Adipose tissue (tissue), 3 donors: Measurements from ENCODE around the gene PHYHIPL. TPM values are rescaled to one million over a fixed set of nuclear protein-coding genes. Genes with fewer than 3 reads are reported as not detected.
"Not testable (repeated sequence)": the region's sequence is repeated elsewhere in the genome, so short reads cannot be mapped to it uniquely, and the experiment has no call there.

Experiments
- H3K27ac ChIP-seq: one replicate; pipeline ENCODE4 v1.5.1; 2013; ENCODE audit warnings: low read depth, low read length
- WGBS, 3 donors: extraction: QIAGEN DNeasy Blood & Tissue Kit; methylation state at CpG; one replicate each; pipeline ENCODE4 v1.1.7; 2013; 5-methylcytosine and 5-hydroxymethylcytosine counted together
- polyA plus RNA-seq, 3 donors: library from polyadenylated mRNA; stranded (reverse); fragments of 200-250 nt; gene quantifications; one replicate each; pipeline ENCODE4 v1.2.3, GENCODE V29; 2013
- donor health status: healthy with polysubstance abuse.
- donor health status: Bipolar disorder and iron deficiency.
- donor health status: healthy.

PHYHIPL gene
- polyA plus RNA-seq, 3 donors, result 0.06 to 2.3 (median 0.11) TPM

DNA sequence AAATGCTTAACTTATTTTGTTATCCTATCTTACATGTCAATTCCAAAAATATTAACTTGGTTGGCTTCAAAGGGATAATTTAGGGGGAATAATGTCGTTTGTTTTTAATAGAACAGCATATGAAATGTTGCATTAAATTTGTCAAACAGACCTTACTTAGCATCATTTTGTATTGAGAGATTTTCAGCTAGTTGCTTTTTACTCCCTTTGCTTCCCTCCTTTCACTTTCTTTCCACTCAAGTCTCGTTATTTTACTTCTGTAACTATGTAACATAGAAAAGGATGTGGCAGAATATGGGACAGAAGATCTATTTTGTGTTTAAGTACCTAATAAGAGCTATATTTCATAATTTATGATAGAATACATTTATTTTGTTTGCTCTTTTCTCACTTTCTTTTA lies 2.6 kb downstream of the PHYHIPL start:
- H3K27ac ChIP-seq, result no peak overlapping the region
- 44 to 78% (median 70%) methylated on average over 2 of the region's 2 CpGs for WGBS, 3 donors

DNA sequence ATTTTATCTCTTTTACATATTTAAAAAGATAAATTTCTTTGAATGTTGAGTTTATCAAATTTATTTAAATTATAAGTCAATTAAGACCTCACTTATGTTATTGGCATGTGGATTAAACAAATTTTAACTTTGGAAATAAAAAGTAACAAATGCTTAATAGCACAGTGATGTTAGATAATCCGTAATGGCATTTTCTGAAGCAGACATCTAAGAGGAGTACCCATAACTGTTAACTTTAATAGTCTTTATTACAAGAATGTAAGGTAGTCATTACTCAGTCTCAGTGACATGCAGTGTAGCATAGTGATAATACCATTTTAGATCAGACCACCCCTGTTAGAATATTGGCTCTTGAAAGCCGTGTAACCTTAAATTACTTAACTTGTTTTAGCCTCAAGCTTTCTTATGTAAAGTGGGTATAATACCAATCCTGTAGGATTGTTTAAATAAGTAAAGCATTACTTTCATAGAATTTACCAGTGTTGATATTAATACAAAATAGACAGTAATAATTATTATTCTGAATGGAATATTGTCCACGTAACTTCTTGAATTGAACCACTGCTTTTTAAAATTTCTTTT lies 4.3 kb downstream of the PHYHIPL start:
- 74 to 87% (median 87%) methylated on average over 3 of the region's 3 CpGs for WGBS, 3 donors
- no peak overlapping the region for H3K27ac ChIP-seq

DNA sequence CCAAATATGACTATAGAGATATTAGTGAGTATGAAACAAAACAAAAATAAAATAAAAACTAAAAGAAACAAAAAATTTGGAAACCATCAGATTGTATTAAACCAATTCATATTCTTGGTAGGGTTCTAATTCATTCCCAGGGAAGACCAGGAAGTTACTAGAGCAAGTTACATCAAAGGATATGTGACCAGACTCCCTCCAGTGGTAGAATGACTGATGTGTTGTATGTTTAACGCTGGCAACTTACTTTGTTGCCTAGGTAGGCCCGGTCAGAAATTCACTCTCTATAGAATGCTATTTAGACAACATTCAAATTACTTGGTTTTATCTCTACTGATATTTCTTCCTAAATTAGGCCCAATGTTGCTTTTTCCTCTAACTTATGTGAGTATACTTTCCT lies 5.2 kb downstream of the PHYHIPL start:
- H3K27ac ChIP-seq, result no peak overlapping the region
- 7 to 16% (median 14%) methylated on average over 2 of the region's 2 CpGs for WGBS, 3 donors

DNA sequence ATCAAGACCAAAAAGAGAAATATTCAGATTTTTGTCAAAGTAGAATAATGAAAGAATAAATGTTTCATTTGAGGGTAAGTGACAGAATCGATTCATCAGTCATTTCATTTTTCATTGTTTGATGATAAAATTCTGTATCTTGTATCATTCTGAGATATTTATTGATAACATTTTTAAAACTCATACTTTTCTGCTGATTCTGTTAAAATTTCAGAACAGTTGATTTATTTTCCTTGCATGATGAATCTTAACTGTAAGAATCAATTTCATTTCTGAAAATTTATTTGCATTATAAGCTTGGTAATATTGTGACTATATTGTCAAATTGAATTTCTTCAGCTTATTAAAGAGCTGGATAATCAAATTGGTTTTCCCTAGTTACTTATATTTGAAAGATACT lies 13.9 kb downstream of the PHYHIPL start:
- no peak overlapping the region for H3K27ac ChIP-seq
- 92 to 95% (median 92%) methylated on average over 1 of the region's 1 CpG for whole genome bisulfite sequencing, 3 donors

DNA sequence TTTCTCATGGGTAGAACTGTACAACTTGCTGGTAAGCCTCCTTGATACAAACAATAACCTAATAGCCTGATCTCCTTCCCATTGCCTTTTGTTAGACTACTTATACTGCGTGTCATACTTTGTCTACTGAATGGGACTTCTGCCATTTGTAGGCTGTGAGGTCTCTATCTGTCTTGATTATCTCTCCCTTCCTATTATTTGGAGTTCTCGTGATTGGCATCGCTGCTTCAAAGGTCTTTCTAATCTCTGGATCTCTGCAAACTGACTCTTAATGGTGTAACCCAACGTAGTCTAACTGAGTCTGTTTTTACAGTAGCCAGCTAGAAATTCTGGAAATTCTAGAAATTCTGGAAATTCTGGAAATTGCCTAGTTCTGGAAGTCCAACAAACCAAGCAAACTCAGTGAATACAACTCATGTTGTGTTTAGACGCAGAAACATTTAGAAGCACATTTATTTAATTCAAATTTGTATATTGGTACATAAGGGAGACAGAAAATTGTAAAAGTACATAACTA lies 29.8 kb downstream of the PHYHIPL start:
- WGBS, 3 donors, result 68 to 92% (median 89%) methylated on average over 5 of the region's 5 CpGs

DNA sequence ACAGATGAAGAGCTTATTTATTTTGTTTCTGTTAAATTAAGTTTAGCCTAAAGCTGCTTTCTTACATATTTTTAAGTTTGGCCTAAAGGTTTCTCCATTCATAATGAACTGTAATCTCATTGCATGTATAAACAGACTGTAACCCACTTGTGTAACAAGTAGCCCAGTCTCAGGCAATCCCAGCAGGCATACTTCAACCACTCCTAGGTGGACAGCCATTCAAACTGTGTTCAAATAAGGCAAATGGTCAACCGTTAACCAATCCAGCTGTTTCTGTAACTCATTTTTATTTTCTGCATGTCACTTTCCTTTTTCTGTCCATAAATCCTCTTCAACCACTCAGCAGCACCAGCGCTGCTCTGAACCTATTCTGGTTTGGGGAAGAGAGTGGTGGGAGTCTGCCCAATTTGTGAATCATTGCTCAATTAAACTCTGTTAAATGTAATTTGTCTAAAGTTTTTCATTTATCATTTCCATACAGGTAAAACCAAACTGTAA lies 35.9 kb downstream of the PHYHIPL start:
- 75 to 76% (median 76%) methylated on average over 2 of the region's 2 CpGs for WGBS, 3 donors
- no peak overlapping the region for H3K27ac ChIP-seq

More for the DNA sequence above, 29.8 kb downstream of the PHYHIPL start:
- H3K27ac ChIP-seq, result no peak overlapping the region

DNA sequence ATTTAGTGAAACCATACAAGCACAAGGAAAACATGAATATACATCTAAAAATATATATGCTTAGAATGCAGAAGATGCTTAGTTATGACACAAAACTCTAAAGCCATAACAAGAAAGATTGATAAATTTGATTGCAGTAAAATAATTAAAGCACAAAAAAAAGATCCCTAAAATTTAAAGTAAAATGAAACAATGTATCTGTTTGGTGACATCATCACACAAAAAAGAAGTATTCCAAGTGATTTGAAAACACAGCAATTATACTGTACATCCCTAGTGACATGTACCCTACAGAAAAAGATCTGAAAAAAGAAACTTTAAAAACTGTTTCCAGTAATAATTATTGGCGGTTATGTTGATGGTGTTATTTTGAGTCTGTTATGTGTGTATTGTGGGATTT lies 37.7 kb downstream of the PHYHIPL start:
- H3K27ac ChIP-seq, result no peak overlapping the region
- WGBS, 3 donors, result 92 to 98% (median 95%) methylated on average over 1 of the region's 1 CpG

DNA sequence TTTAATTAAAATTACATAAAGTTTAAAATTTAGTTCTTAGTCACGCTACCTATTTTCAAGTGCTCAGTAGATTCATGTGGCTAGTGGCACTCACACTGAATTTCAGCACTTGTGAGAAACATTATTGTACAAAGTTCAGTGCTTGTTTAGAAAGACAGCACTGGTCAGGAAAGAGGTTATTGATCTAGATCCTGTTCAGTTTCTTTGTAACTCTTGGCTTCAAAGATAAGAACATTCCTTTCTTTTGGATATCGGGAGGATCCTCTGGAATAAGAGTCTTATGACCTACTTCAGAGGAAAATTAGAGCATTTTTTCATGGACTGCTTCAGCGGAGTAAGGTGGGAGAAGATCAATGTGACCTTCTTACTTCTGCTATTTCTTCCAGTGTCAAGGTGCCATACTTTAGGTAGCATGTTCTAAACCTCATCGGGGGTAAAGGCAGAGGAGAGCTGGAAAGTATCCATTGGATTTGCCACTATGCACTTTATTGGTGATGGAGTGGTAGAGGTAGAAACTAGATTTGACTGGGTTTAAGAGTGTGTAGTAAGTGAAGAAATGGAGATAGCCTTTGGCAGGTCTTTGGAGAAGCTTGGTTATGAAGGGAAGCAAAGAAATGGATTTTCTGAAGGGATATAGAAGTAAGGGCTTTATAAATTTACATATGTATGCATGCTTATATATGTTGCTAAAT lies 39.9 kb downstream of the PHYHIPL start:
- H3K27ac ChIP-seq, result no peak overlapping the region
- 55 to 62% (median 62%) methylated on average over 4 of the region's 4 CpGs for WGBS, 3 donors

DNA sequence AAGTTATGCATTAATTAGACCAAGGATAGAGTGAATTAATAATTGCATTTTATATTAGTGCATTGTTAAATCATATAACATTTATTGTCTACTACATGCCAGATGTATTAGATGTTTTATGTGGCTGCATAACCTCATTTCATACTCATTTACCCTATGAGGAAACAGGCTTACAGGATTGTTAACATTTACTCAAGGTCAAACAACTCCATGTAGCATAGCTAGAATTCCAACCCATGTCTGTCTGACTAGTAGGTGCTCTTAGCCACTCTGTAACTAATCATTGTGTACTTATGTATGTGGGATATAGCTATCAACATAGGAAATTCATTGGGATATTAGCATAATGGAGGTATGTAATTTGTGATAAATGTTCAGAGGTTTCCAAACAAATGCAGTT lies 46.3 kb downstream of the PHYHIPL start:
- no peak overlapping the region for H3K27ac ChIP-seq

DNA sequence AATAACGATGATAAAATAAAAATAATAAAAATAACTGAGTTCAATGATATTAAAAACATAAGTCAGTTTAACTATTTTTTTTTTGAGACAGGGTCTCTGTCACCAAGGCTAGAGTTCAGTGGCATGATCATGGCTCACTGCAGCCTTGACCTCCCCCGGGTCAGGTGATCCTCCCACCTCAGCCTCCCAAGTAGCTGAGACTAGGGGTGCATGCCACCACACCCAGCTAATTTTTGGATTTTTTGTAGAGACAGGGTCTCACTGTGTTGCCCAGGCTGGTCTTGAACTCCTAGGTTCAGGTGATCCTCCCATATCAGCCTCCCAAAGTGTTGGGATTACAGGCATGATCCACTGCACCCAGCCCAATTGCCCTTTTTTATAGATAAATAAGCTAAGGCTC lies 47.2 kb downstream of the PHYHIPL start:
- WGBS, 3 donors, result 94 to 98% (median 95%) methylated on average over 2 of the region's 2 CpGs
- not testable (repeated sequence) for H3K27ac ChIP-seq

DNA sequence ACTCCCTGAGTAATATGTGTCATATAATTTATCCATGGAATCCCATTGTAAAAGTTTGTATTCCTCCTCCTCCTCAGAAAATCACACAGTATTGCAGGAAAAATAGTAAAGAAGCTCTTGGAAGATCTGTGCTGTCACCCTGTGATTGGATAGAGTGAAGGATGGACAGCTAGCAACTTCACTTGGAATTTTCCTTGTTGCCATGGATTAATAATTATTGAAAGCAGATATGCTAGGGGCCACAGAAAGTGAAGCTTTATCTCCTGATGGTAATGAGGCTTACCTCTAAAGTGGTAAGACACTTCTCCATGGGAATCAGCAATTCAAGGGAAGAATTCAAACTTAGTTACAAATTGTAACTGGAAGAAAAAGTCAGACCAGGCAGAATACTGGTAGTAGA lies 48.8 kb downstream of the PHYHIPL start:
- H3K27ac ChIP-seq, result no peak overlapping the region

DNA sequence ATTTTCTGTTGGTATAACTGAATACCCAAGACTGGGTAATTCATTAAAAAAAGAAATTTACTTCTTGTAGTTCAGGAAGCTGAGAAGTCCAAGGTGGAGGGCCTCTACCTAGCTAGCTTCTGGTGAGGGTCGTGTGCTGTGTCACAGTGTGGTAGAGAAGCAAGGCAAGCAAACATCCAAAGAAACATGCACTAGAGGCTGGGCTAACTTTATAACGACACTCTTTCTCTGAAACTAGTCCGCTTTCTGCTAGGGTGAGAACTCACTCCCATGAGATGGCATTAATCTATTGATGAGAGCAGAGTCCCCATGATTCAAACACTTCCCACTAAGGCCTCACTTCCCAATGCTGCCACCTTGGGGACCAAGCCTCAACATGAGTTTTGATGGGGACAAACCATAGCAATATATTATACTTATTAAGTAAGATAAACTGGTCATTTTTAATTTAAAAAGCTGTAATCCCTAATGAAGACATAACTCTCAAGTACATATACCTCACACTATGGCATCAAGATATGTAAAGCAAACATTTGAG lies 50.8 kb downstream of the PHYHIPL start:
- H3K27ac ChIP-seq, result no peak overlapping the region
- WGBS, 3 donors, result 91 to 97% (median 91%) methylated on average over 3 of the region's 3 CpGs

DNA sequence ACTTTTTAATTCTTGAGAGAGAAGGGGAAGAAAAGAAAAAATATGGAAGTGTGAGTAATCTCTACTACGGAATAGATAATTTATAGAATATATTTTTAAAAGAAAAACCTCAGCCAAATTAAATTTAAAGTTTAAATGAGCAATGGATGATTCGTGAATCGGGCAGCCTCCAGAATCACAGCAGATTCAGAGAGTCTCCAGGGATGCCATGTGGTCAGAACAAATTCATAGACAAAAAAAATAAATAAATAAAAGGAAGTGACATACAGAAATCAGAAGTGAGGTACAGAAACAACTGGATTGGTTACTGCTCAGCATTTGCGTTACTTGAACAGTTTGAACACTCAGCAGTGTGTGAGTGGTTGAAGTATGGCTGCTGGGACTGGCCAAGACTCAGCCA lies 53.0 kb downstream of the PHYHIPL start:
- 90 to 97% (median 94%) methylated on average over 4 of the region's 4 CpGs for WGBS, 3 donors
- no peak overlapping the region for H3K27ac ChIP-seq

DNA sequence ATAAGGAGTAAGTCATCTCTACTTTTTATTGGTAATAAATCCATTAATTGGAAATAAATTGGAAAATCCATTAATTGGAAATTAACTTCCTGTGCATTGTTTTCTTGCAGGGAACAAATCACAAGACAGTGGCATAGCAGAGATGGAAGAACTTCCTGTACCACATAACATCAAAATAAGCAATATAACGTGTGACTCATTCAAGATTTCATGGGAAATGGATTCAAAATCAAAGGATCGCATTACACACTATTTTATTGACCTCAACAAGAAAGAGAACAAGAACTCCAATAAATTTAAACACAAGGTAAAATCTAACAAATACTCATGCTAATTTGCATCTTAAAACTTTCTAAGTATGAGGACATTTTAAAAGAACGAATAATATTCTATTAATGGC lies 57.8 kb downstream of the PHYHIPL start:
- no peak overlapping the region for H3K27ac ChIP-seq
- WGBS, 3 donors, result 72 to 88% (median 76%) methylated on average over 3 of the region's 3 CpGs

DNA sequence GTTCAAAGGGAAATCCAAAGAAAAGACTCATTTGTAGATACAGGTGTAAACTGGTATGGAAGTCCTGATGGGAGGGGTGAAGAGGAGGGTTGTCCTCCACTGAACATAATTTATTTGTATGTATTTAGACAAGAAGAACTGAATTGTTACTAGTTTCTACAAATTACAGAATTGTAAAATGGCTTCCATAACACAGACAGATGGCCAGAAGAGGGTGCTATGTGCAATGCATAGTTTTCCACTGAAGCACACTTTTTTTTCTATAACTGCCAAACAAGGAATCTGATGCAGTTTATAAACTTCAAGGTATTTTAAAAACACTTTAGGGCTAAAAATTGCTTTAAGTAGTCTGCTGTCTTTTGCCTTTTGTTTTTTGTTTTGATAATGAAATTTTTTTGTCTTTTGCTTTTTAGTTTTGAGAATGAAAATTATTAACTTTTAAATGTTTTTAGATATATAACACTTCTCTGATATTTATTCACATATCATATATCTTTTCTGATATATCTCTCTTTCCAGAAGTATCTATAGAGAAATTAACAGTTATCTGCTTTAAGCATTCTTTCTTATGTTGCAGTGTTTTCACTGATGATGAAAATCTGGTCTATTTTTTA lies 58.5 kb downstream of the PHYHIPL start:
- H3K27ac ChIP-seq, result no peak overlapping the region

DNA sequence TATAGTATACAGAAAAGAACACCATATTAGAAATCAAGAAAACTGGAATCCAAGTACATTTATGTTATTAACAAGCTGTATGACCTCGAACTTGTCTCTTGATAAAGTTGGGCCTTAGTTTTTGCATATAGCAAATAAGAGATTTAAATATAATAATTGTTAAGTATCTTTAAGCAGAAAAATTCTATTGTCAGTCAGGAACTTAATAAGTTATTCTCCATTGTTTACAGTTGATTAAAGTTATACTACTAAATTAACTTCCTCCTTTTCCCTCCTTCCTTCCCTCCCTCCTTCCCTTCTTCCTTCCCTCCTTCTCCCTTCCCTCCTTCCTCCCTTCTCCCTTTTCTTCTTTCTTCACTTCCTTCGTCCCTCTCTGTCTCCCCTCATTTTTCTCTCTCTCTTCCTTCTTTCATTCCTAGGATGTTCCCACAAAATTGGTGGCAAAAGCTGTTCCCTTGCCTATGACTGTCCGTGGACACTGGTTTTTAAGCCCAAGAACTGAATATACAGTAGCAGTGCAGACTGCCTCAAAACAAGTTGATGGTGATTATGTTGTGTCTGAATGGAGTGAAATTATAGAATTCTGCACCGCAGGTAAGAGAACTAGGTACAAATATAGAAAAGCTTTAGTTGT lies 59.7 kb downstream of the PHYHIPL start:
- 81 to 82% (median 81%) methylated on average over 4 of the region's 4 CpGs for WGBS, 3 donors
- H3K27ac ChIP-seq, result no peak overlapping the region

DNA sequence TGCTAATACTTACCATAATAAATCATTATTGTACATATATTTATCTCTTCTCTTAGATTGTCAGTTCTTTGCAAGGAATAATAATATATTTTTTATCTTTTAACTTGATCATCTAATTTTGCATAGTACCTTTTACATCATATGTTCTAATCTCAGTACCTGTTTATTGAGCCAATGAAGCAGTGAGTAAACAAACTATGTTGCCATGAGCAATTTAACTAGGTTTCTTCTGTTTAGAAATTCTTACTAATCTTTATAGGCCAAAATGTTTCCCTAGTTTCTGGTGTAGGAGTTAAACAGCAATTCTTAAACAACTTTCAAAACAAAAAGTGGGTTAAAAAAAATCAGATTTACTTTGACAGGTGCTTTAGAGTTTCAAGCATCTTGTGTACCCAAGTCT lies 61.3 kb downstream of the PHYHIPL start:
- no peak overlapping the region for H3K27ac ChIP-seq

DNA sequence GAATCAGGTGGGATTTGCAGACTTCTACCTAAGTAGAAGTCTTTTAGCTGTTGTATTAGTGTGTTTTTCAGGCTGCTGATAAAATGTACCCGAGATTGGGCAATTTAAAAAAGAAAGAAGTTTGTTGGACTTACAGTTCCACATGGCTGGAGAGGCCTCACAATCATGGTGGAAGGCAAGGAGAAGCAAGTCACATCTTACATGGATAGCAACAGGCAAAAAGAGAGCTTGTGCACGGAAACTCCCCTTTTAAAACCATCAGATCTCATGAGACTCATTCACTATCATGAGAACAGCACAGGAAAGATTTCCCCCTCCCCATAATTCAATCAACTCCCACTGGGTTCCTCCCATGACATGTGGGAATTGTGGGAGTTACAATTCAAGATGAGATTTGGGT lies 62.7 kb downstream of the PHYHIPL start:
- 63 to 78% (median 70%) methylated on average over 2 of the region's 2 CpGs for WGBS, 3 donors
- not testable (repeated sequence) for H3K27ac ChIP-seq

DNA sequence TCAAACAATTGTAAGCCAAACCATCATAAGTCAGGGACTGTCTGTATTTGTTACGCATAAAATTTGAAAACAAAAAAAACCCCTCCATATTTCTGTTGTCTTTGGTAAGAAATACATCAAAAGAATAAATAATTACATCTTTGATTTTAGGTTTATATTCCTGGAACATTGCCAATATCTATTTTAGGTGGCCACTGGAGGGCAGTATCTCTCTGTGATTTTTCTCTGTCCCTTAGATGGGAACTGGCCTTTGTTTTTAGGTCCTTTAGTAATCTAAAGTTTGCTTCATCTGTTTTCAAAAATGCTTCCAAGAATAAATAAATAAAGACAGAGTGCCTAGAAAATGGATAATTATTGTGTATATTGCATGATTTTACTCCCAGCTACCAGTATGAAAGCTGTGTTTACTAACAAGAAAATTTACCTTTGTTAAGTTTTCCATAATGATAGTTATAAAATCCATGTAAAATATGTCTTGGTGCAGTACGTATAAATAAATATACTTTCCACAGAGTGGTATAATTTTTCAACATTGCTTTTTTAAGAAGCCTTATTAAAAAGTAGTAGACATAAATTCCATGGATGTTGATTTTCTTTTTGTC lies 64.2 kb downstream of the PHYHIPL start:
- 45 to 57% (median 46%) methylated on average over 2 of the region's 2 CpGs for WGBS, 3 donors
- no peak overlapping the region for H3K27ac ChIP-seq
